Small intestine (tissue), 7 donors: Measurements from ENCODE around the gene CD38. TPM values are rescaled to one million over a fixed set of nuclear protein-coding genes. Genes with fewer than 3 reads are reported as not detected.
"Not testable (repeated sequence)": the region's sequence is repeated elsewhere in the genome, so short reads cannot be mapped to it uniquely, and the experiment has no call there.

Experiments used
- DNase-seq, 2 donors: peaks; one replicate each; pipeline versions ENCODE4 v3.0.0 to v3.0.0-alpha.2; 2013
- FAIRE-seq: peaks from 2 replicates; lab custom pipeline; 2012; peaks lifted over from hg19 to GRCh38; lab: Jason Lieb, UNC
- H3K27ac ChIP-seq, 3 donors: one replicate each; pipeline ENCODE4 v1.5.1; 2013; ENCODE audit warnings: low read length in 2 of 3, mild to moderate bottlenecking in 2 of 3, control low read depth in 1 of 3, inconsistent platforms in 1 of 3, low read depth in 1 of 3, moderate library complexity in 1 of 3
- H3K27me3 ChIP-seq, 3 donors: one replicate each; pipeline ENCODE4 v1.6.1; 2013; ENCODE audit warnings: low read length in 3 of 3, inconsistent platforms in 1 of 3; ENCODE audit not compliant: control insufficient read depth in 3 of 3, insufficient read depth in 3 of 3
- H3K36me3 ChIP-seq, 3 donors: one replicate each; pipeline ENCODE4 v1.6.1; 2013; ENCODE audit warnings: low read length in 3 of 3, inconsistent platforms in 1 of 3, low read depth in 1 of 3, mild to moderate bottlenecking in 1 of 3, moderate library complexity in 1 of 3; ENCODE audit not compliant: control insufficient read depth in 3 of 3, insufficient read depth in 2 of 3
- H3K4me1 ChIP-seq, 3 donors: one replicate each; pipeline ENCODE4 v1.6.1; 2013; ENCODE audit warnings: low read length in 2 of 3, inconsistent platforms in 1 of 3, low read depth in 1 of 3, mild to moderate bottlenecking in 1 of 3, moderate library complexity in 1 of 3; ENCODE audit not compliant: control insufficient read depth in 3 of 3, insufficient read depth in 2 of 3
- H3K4me3 ChIP-seq, 3 donors: one replicate each; pipeline ENCODE4 v1.5.1; 2013; ENCODE audit warnings: low read length in 3 of 3, control low read depth in 1 of 3, inconsistent platforms in 1 of 3, low read depth in 1 of 3, mild to moderate bottlenecking in 1 of 3, moderate library complexity in 1 of 3
- H3K9me3 ChIP-seq, 2 donors: one replicate each; pipeline ENCODE4 v1.6.1; 2013; ENCODE audit warnings: low read depth in 1 of 2, low read length in 1 of 2; ENCODE audit not compliant: control insufficient read depth in 2 of 2, insufficient read depth in 1 of 2
- WGBS, 3 donors: extraction: QIAGEN DNeasy Blood & Tissue Kit; methylation state at CpG; one replicate each; pipeline ENCODE4 v1.1.7; 2013; 5-methylcytosine and 5-hydroxymethylcytosine counted together
- polyA plus RNA-seq, 4 donors: library from polyadenylated mRNA; stranded (reverse) in 3 of 4; unstranded in 1 of 4; fragments of 200-250 nt in 3 of 4; fragments of 120-200 nt in 1 of 4; gene quantifications; one replicate each; pipeline versions ENCODE4 v1.2.1 to v1.2.3, GENCODE V29; 2013
- donor health status: healthy with polysubstance abuse.
- donor health status: control.
- donor health status: control.
- donor health status: Bipolar disorder and iron deficiency.
- donor health status: healthy.

The CD38 gene
- polyA plus RNA-seq, 4 donors, result under 0.01 to 2.7 (median 2.1) TPM

GRCh38 chr4:15809466-15809865 lies 31.3 kb downstream of the CD38 start:
- Histone ChIP-seq H3K27ac (peak overlapping the region in 1 of 3 donors; percentile 36), H3K4me3 (no peak overlapping the region), H3K9me3 (no peaks in the 10 kb centered on the region), H3K4me1 (no peaks in the 10 kb centered on the region), H3K27me3 (no peaks in the 10 kb centered on the region), H3K36me3 (no peaks in the 10 kb centered on the region)
- DNase-seq (no peak), FAIRE-seq (no peak)
- WGBS, 3 donors, result 54 to 70% (median 69%) methylated on average over 5 of the region's 5 CpGs

DNA sequence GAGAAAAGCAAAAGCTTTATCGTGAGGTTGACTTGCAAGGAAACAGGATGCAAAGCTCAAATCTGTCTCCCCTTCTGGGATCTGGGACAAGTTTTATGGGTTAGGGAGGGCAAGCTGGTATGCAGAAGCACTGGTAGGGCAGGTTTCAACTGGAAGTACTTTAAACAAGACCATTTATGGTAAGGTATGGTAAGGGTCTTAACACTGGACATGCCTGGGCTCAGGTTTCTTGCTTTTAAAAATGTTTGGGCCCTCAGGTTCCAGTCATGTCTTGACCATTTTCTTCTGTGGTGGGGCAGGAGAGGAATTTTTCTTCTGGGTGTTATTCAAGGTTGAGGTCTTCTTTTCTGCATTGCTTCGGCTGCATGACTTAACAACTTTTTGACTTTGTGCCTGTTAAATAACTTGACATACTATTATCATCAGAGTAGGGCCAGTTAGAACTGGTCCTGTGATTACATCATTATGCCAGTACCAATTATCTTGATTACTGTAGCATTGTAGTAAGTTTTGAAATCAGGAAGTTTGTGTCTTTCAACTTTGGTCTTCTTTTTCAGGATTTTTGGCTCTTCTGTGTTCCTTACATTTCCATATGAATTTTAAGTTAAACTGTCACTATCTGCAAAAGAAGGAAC lies 33.7 kb downstream of the CD38 start:
- no peak for FAIRE-seq
- Histone ChIP-seq H3K4me3 (no peak overlapping the region), H3K9me3 (no peaks in the 10 kb centered on the region), H3K4me1 (no peaks in the 10 kb centered on the region), H3K27ac (no peak overlapping the region), H3K36me3 (no peaks in the 10 kb centered on the region), H3K27me3 (no peaks in the 10 kb centered on the region)
- 67 to 83% (median 80%) methylated on average over 2 of the region's 2 CpGs for WGBS, 3 donors
- DNase-seq, result no peak

- H3K27ac ChIP-seq, result no peak overlapping the region
- FAIRE-seq (no peak), DNase-seq (no peak)
- 71 to 82% (median 75%) methylated on average over 3 of the region's 3 CpGs for WGBS, 3 donors
- H3K36me3 ChIP-seq, result no peaks in the 10 kb centered on the region
- H3K27me3 ChIP-seq, result no peaks in the 10 kb centered on the region
- no peaks in the 10 kb centered on the region for H3K4me1 ChIP-seq
- H3K9me3 ChIP-seq, result no peaks in the 10 kb centered on the region
- H3K4me3 ChIP-seq, result no peak overlapping the region
Measured at GRCh38 chr4:15832523-15833451, 54.7 kb downstream of the CD38 start.

- H3K27ac ChIP-seq, result no peak overlapping the region
- no peaks in the 10 kb centered on the region for H3K4me1 ChIP-seq
- whole genome bisulfite sequencing, 3 donors, result 95 to 97% (median 96%) methylated on average over 1 of the region's 1 CpG
- DNase-seq, result no peak
- H3K9me3 ChIP-seq, result no peaks in the 10 kb centered on the region
- no peaks in the 10 kb centered on the region for H3K27me3 ChIP-seq
- FAIRE-seq, result no peak
- H3K4me3 ChIP-seq, result no peak overlapping the region
- no peaks in the 10 kb centered on the region for H3K36me3 ChIP-seq
Measured at GRCh38 chr4:15833801-15834200, 55.7 kb downstream of the CD38 start.

- H3K27me3 ChIP-seq, result no peaks in the 10 kb centered on the region
- no peak overlapping the region for H3K4me3 ChIP-seq
- no peak overlapping the region for H3K27ac ChIP-seq
- H3K36me3 ChIP-seq, result no peaks in the 10 kb centered on the region
- FAIRE-seq (no peak), DNase-seq (no peak)
- no peaks in the 10 kb centered on the region for H3K4me1 ChIP-seq
- no peaks in the 10 kb centered on the region for H3K9me3 ChIP-seq
Measured at GRCh38 chr4:15836362-15836761, 58.2 kb downstream of the CD38 start.

DNA sequence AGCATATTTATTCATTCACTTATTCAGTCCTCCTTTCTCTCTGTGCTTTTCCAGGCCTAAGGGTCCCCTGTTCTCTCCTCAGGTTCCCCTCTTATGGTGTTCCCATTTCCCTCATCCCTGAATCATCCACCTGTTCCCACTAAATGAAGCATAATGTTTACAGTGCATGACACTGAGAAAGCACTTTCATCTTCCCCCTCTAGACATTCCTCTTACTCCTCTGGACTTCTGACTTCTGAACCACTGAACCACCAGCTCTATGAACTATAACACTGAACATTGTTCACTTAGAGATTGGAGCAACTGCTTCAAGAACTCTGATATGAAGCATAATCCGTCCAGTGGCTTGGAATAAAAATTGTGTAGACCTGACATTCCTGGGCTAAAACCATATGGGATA lies 59.5 kb downstream of the CD38 start:
- no peaks in the 10 kb centered on the region for H3K9me3 ChIP-seq
- no peaks in the 10 kb centered on the region for H3K36me3 ChIP-seq
- FAIRE-seq (no peak), DNase-seq (no peak)
- no peaks in the 10 kb centered on the region for H3K4me1 ChIP-seq
- no peak overlapping the region for H3K4me3 ChIP-seq
- H3K27me3 ChIP-seq, result no peaks in the 10 kb centered on the region
- 85 to 92% (median 89%) methylated on average over 1 of the region's 1 CpG for WGBS, 3 donors
- no peak overlapping the region for H3K27ac ChIP-seq

GRCh38 chr4:15841194-15841730 lies 63.1 kb downstream of the CD38 start:
- not testable (repeated sequence) for DNase-seq, H3K4me3 ChIP-seq, H3K27ac ChIP-seq, H3K27me3 ChIP-seq, H3K9me3 ChIP-seq, H3K36me3 ChIP-seq, FAIRE-seq, H3K4me1 ChIP-seq
- WGBS, 3 donors, result 95 to 96% (median 96%) methylated on average over 6 to 9 of the region's 16 CpGs

GRCh38 chr4:15847746-15848145 lies 69.6 kb downstream of the CD38 start:
- WGBS, 3 donors, result 83 to 95% (median 91%) methylated on average over 2 of the region's 2 CpGs
- no peaks in the 10 kb centered on the region for H3K27me3 ChIP-seq
- DNase-seq (no peak), FAIRE-seq (no peak)
- no peaks in the 10 kb centered on the region for H3K36me3 ChIP-seq
- no peak overlapping the region for H3K4me3 ChIP-seq
- no peak overlapping the region for H3K27ac ChIP-seq
- H3K4me1 ChIP-seq, result no peaks in the 10 kb centered on the region
- H3K9me3 ChIP-seq, result no peaks in the 10 kb centered on the region
